ENCODE measurements around the gene CSK. TPM values are rescaled to one million over a fixed set of nuclear protein-coding genes. Genes with fewer than 3 reads are reported as not detected.

Gene CSK
- total and polyA plus RNA-seq, 2 donors (not counting 1 experiment from before 2014, with no cell fraction given) = 325 to 651 TPM

DNA sequence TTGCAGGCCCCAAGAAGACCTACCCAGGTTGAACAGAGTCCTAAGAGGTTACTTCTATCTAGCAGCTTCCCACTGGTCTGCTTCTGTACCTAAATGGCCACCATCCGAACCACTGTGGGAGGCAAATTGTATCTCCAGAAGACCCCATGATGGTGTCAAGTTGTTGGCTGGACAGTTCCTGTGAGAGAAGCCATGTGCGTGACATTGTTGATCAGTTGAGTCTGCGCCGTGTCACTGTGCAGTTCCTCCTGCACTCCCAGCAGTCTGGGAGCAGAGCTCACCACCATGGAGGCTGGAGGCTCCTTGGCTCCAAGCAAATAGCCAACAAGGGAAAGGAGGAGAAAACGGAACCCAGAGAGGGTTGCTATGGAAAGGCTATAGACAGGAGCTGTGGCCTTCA is 49.0 kb upstream of the CSK start:
- Histone ChIP-seq H4K20me1 (ENCODE audit: control insufficient read depth, insufficient read depth, low read length, poor library complexity, severe bottlenecking) (no peaks in the 10 kb centered on the region), H3K4me3 (ENCODE audit: control extremely low read depth in 1 of 5, extremely low read depth in 1 of 5, insufficient read depth in 1 of 5, low read depth in 2 of 5, low read length in 4 of 5) (no peak overlapping the region), H2AFZ (ENCODE audit: insufficient read depth, low read depth, low read length, poor library complexity, severe bottlenecking) (no peak overlapping the region), H3K9me3 (ENCODE audit: control extremely low read depth in 1 of 3, control insufficient read depth in 2 of 3, insufficient read depth in 1 of 3, low read length in 2 of 3) (peaks cover 0 to 15% (median under 1%) of the 10 kb centered on the region in 3 donors), H3K36me3 (replicated peaks in 1 of 2; ENCODE audit: control extremely low read depth in 1 of 2, control insufficient read depth in 1 of 2, extremely low read depth in 1 of 2, insufficient read depth in 2 of 2, low read length in 1 of 2) (no peaks in the 10 kb centered on the region), H3K27ac (ENCODE audit: low read length in 2 of 2) (no peak overlapping the region), H3K4me2 (replicated peaks; ENCODE audit: low read depth, low read length, poor library complexity, severe bottlenecking) (no peak overlapping the region), H3K79me2 (ENCODE audit: control insufficient read depth, insufficient read depth, low read length) (no peaks in the 10 kb centered on the region), H3K9ac (ENCODE audit: low read length) (no peak overlapping the region), H3K4me1 (ENCODE audit: control insufficient read depth in 2 of 2, insufficient read depth in 2 of 2, low read length in 2 of 2) (no peaks in the 10 kb centered on the region), H3K27me3 (replicated peaks in 1 of 4; ENCODE audit: control extremely low read depth in 1 of 4, control insufficient read depth in 3 of 4, insufficient read depth in 4 of 4, low read length in 3 of 4) (peaks cover 0 to 33% (median 15%) of the 10 kb centered on the region in 4 experiments)
- no peak overlapping the region for H3K27ac Mint-ChIP-seq
- TF ChIP-seq CTCF (IDR thresholded peaks at IDR 0.05) = no peak
- no peak for TF ChIP-seq EZH2 (IDR thresholded peaks at IDR 0.05; ENCODE audit: borderline replicate concordance, insufficient read depth, low read depth, low read length, poor library complexity, severe bottlenecking)
- H3K4me1 Mint-ChIP-seq = no peaks in the 10 kb centered on the region
- 93% methylated on average over 4 of the region's 5 CpGs for WGBS (ENCODE audit: insufficient coverage)
- peaks cover 56% of the 10 kb centered on the region for H3K27me3 Mint-ChIP-seq
- CTCF ChIA-PET = no interaction called here
- no peak overlapping the region for H3K4me3 Mint-ChIP-seq
- intact Hi-C loops (cut with micrococcal nuclease) = no loop called here
- ATAC-seq (ENCODE audit: low read depth) (no peak), DNase-seq (no peak)
- peaks cover under 1% of the 10 kb centered on the region for H3K9me3 Mint-ChIP-seq (ENCODE audit: insufficient read depth)
- POLR2A ChIA-PET = no interaction called here

- Mint-ChIP-seq H3K27me3 (peaks cover 55% of the 10 kb centered on the region), H3K27ac (no peak overlapping the region)
- no peak overlapping the region for H3K4me2 ChIP-seq (replicated peaks; ENCODE audit: low read depth, low read length, poor library complexity, severe bottlenecking)
Observed at GRCh38 chr15:74733269-74733668, 48.6 kb upstream of the CSK start.

More at GRCh38 chr15:74733269-74733668, 48.6 kb upstream of the CSK start:
- peaks cover 0 to 18% (median 3%) of the 10 kb centered on the region in 3 donors for H3K9me3 ChIP-seq (ENCODE audit: control extremely low read depth in 1 of 3, control insufficient read depth in 2 of 3, insufficient read depth in 1 of 3, low read length in 2 of 3)
- H3K4me3 ChIP-seq (ENCODE audit: control extremely low read depth in 1 of 5, extremely low read depth in 1 of 5, insufficient read depth in 1 of 5, low read depth in 2 of 5, low read length in 4 of 5) = no peak overlapping the region
- H4K20me1 ChIP-seq (ENCODE audit: control insufficient read depth, insufficient read depth, low read length, poor library complexity, severe bottlenecking) = no peaks in the 10 kb centered on the region
- H2AFZ ChIP-seq (ENCODE audit: insufficient read depth, low read depth, low read length, poor library complexity, severe bottlenecking) = no peak overlapping the region
- no peak overlapping the region for H3K27ac ChIP-seq (ENCODE audit: low read length in 2 of 2)
- Mint-ChIP-seq H3K9me3 (ENCODE audit: insufficient read depth) (peaks cover 4% of the 10 kb centered on the region), H3K4me3 (no peak overlapping the region), H3K4me1 (peaks cover 3% of the 10 kb centered on the region)
- DNase-seq = no peak
- H3K4me1 ChIP-seq (ENCODE audit: control insufficient read depth in 2 of 2, insufficient read depth in 2 of 2, low read length in 2 of 2) = no peaks in the 10 kb centered on the region
- no peak for ATAC-seq (ENCODE audit: low read depth)
- CTCF ChIA-PET = no interaction called here
- H3K27me3 ChIP-seq (replicated peaks in 1 of 4; ENCODE audit: control extremely low read depth in 1 of 4, control insufficient read depth in 3 of 4, insufficient read depth in 4 of 4, low read length in 3 of 4) = peaks cover 0 to 30% (median 14%) of the 10 kb centered on the region in 4 experiments
- WGBS (ENCODE audit: insufficient coverage) = 94% methylated on average over 3 of the region's 3 CpGs
- no peaks in the 10 kb centered on the region for H3K79me2 ChIP-seq (ENCODE audit: control insufficient read depth, insufficient read depth, low read length)
- intact Hi-C loops (cut with micrococcal nuclease) = no loop called here
- POLR2A ChIA-PET = no interaction called here
- no peak overlapping the region for H3K9ac ChIP-seq (ENCODE audit: low read length)
- no peak for TF ChIP-seq EZH2 (IDR thresholded peaks at IDR 0.05; ENCODE audit: borderline replicate concordance, insufficient read depth, low read depth, low read length, poor library complexity, severe bottlenecking)
- no peak for TF ChIP-seq CTCF (IDR thresholded peaks at IDR 0.05)
- H3K36me3 ChIP-seq (replicated peaks in 1 of 2; ENCODE audit: control extremely low read depth in 1 of 2, control insufficient read depth in 1 of 2, extremely low read depth in 1 of 2, insufficient read depth in 2 of 2, low read length in 1 of 2) = no peaks in the 10 kb centered on the region

Data from B cell (primary cell).